B cell (primary cell): ENCODE results near the gene SNRPN. TPM values are rescaled to one million over a fixed set of nuclear protein-coding genes. Genes with fewer than 3 reads are reported as not detected.
A peak's percentile ranks its signal among the peaks of the same experiment; 100 is the strongest.

Experiments
- ATAC-seq: fragments of 200-7000 bp; cut with Tn5 transposase; one replicate; pipeline ENCODE4 v1.10.0; 2021; ENCODE audit warnings: low read depth, mild to moderate bottlenecking, moderate number of reproducible peaks, moderate library complexity
- CTCF ChIA-PET: fragments of 350-600 bp; sonication (Branson Sonifier 250); formaldehyde crosslinking; loops from one replicate; lab custom pipeline; 2021; ENCODE audit warnings: antibody characterized with exemption, inconsistent platforms; lab: Charles Lee
- POLR2A ChIA-PET: fragments of 350-600 bp; sonication (Branson Sonifier 250); formaldehyde crosslinking; loops from one replicate; lab custom pipeline; 2021; ENCODE audit warnings: antibody characterized with exemption; lab: Charles Lee
- DNase-seq: peaks from one replicate; pipeline ENCODE4 v3.0.0; 2013
- H2AFZ ChIP-seq: 2 replicates; pipeline ENCODE4 v1.6.1; 2012; ENCODE audit warnings: mild to moderate bottlenecking, low read depth, low read length; ENCODE audit not compliant: insufficient read depth, poor library complexity, severe bottlenecking
- H3K27ac ChIP-seq, 2 donors: 1 replicate in 1 of 2; 2 replicates in 1 of 2; pipeline ENCODE4 v1.5.1; 2012 to 2013; ENCODE audit warnings: low read length in 2 of 2, mild to moderate bottlenecking in 2 of 2, moderate library complexity in 1 of 2
- H3K27me3 ChIP-seq, 4 experiments: fragments of 200-600 bp in 1 of 4; sonication (generic) in 1 of 4; replicated peaks in 1 of 4; 1 replicate in 2 of 4; 2 replicates in 2 of 4; pipeline versions ENCODE4 v1.6.1 to v1.7.0; 2013 to 2016; ENCODE audit warnings: low read length in 3 of 4, mild to moderate bottlenecking in 2 of 4, mixed read lengths in 1 of 4, moderate library complexity in 1 of 4; ENCODE audit not compliant: insufficient read depth in 4 of 4, control insufficient read depth in 3 of 4; ENCODE audit errors: control extremely low read depth in 1 of 4
- H3K36me3 ChIP-seq, 2 experiments: replicated peaks in 1 of 2; 1 replicate in 1 of 2; 2 replicates in 1 of 2; pipeline versions ENCODE4 v1.6.1 to v1.7.1; 2013; ENCODE audit warnings: low read length in 1 of 2; ENCODE audit not compliant: insufficient read depth in 2 of 2, control insufficient read depth in 1 of 2; ENCODE audit errors: control extremely low read depth in 1 of 2, extremely low read depth in 1 of 2
- H3K4me1 ChIP-seq, 2 donors: fragments of 200-600 bp in 1 of 2; sonication (generic) in 1 of 2; 1 replicate in 1 of 2; 2 replicates in 1 of 2; pipeline versions ENCODE4 v1.5.1 to v1.6.1; 2013 to 2017; ENCODE audit warnings: low read length in 2 of 2; ENCODE audit not compliant: control insufficient read depth in 2 of 2, insufficient read depth in 2 of 2
- H3K4me2 ChIP-seq: replicated peaks from 2 replicates; pipeline ENCODE3; 2012; ENCODE audit warnings: mild to moderate bottlenecking, low read depth, low read length; ENCODE audit not compliant: poor library complexity, severe bottlenecking
- H3K4me3 ChIP-seq, 5 experiments: fragments of 200-600 bp in 1 of 5; sonication (generic) in 1 of 5; 1 replicate in 3 of 5; 2 replicates in 2 of 5; pipeline versions ENCODE4 v1.5.1 to v1.7.0; 2011 to 2016; ENCODE audit warnings: low read length in 4 of 5, mild to moderate bottlenecking in 4 of 5, low read depth in 2 of 5, control low read depth in 1 of 5, moderate library complexity in 1 of 5; ENCODE audit not compliant: insufficient read depth in 1 of 5; ENCODE audit errors: control extremely low read depth in 1 of 5, extremely low read depth in 1 of 5
- H3K79me2 ChIP-seq: fragments of 200-600 bp; sonication (generic); one replicate; pipeline ENCODE4 v1.6.0; 2016; ENCODE audit warnings: low read length; ENCODE audit not compliant: control insufficient read depth, insufficient read depth
- H3K9ac ChIP-seq: fragments of 200-600 bp; sonication (generic); 2 replicates; pipeline ENCODE4 v1.6.1; 2017; ENCODE audit warnings: mild to moderate bottlenecking, low read length, moderate library complexity
- H3K9me3 ChIP-seq, 3 donors: one replicate each; pipeline versions ENCODE4 v1.6.1 to v1.7.1; 2013; ENCODE audit warnings: low read length in 2 of 3; ENCODE audit not compliant: control insufficient read depth in 2 of 3, insufficient read depth in 1 of 3; ENCODE audit errors: control extremely low read depth in 1 of 3
- H4K20me1 ChIP-seq: 2 replicates; pipeline ENCODE4 v1.6.0; 2012; ENCODE audit warnings: mild to moderate bottlenecking, low read length; ENCODE audit not compliant: insufficient read depth, control insufficient read depth, poor library complexity, severe bottlenecking
- H3K27ac Mint-ChIP-seq: one replicate; pipeline ENCODE4 v1.8.0; 2021; ENCODE audit warnings: mixed read lengths
- H3K27me3 Mint-ChIP-seq: one replicate; pipeline ENCODE4 v1.8.0; 2021; ENCODE audit warnings: mixed read lengths
- H3K4me1 Mint-ChIP-seq: one replicate; pipeline ENCODE4 v1.8.0; 2021; ENCODE audit warnings: mixed read lengths
- H3K4me3 Mint-ChIP-seq: one replicate; pipeline ENCODE4 v1.8.0; 2021; ENCODE audit warnings: mixed read lengths
- H3K9me3 Mint-ChIP-seq: one replicate; pipeline ENCODE4 v1.8.0; 2022; ENCODE audit warnings: mixed read lengths; ENCODE audit not compliant: insufficient read depth
- CTCF ChIP-seq: fragments of 200-600 bp; IDR thresholded peaks from one replicate; pipeline ENCODE4 v1.8.0; 2022; ENCODE audit warnings: antibody characterized with exemption, mild to moderate bottlenecking
- EZH2 ChIP-seq: IDR thresholded peaks from 2 replicates; pipeline ENCODE4 v1.6.1; 2012; ENCODE audit warnings: borderline replicate concordance, low read depth, mild to moderate bottlenecking, moderate library complexity, low read length; ENCODE audit not compliant: insufficient read depth, poor library complexity, severe bottlenecking
- WGBS: methylation state at CpG from one replicate; pipeline ENCODE4 v1.1.5; 2013; ENCODE audit warnings: missing lambda C conversion rate; ENCODE audit not compliant: insufficient coverage; 5-methylcytosine and 5-hydroxymethylcytosine counted together
- intact Hi-C: fragments of 100-400 bp; cut with micrococcal nuclease; formaldehyde crosslinking; loops from one replicate; pipeline ENCODE4 v1.10.0; 2022
- polyA minus RNA-seq: library from RNA; depleted of rRNA, polyadenylated mRNA; stranded (reverse); fragments of >200 nt; gene quantifications from 2 replicates; pipeline ENCODE4 v1.2.3, GENCODE V29; 2012
- polyA plus RNA-seq: library from polyadenylated mRNA; depleted of rRNA; stranded (reverse); fragments of >200 nt; gene quantifications from 2 replicates; pipeline ENCODE4 v1.2.3, GENCODE V29; 2012
- total RNA-seq, 2 donors: library from RNA; stranded (reverse); fragments of 120-200 nt in 1 of 2; gene quantifications; 1 replicate in 1 of 2; 2 replicates in 1 of 2; pipeline versions ENCODE4 v1.2.3 to v1.2.4, GENCODE V29; 2013 to 2022

The SNRPN gene
- total RNA-seq (83.6 and 87.5 TPM in 2 replicates), polyA plus RNA-seq (118 and 119 TPM in 2 replicates), polyA minus RNA-seq (132 TPM in 2 replicates)
- total RNA-seq (2013) = 136 TPM

- WGBS = 36% methylated on average over 46 of the region's 47 CpGs
- peak; percentile 61 for DNase-seq
- peaks cover 0 to 2% of the 10 kb centered on the region in 2 experiments for H3K36me3 ChIP-seq
- peak within 1 kb of the TSS; percentile 80 for H2AFZ ChIP-seq
- peaks cover 49% of the 10 kb centered on the region for H3K79me2 ChIP-seq
- H3K27me3 Mint-ChIP-seq = no peaks in the 10 kb centered on the region
- H3K9me3 Mint-ChIP-seq = peaks cover 3% of the 10 kb centered on the region
- peaks cover 0 to 34% (median 1%) of the 10 kb centered on the region in 3 donors for H3K9me3 ChIP-seq
- H3K27ac Mint-ChIP-seq = peak within 1 kb of the TSS; percentile 95
- H3K4me1 ChIP-seq = peaks cover 6 to 14% of the 10 kb centered on the region in 2 donors
- H3K27me3 ChIP-seq = no peaks in the 10 kb centered on the region
- H3K4me3 ChIP-seq = peak within 1 kb of the TSS; percentile 78 to 93 (median 81)
- ChIA-PET POLR2A (no interaction called here), CTCF (no interaction called here)
- peak; percentile 45 for ATAC-seq
- H3K27ac ChIP-seq = peak within 1 kb of the TSS; percentile 74
- H4K20me1 ChIP-seq = no peaks in the 10 kb centered on the region
- H3K4me1 Mint-ChIP-seq = peaks cover 23% of the 10 kb centered on the region
- H3K9ac ChIP-seq = peak within 1 kb of the TSS; percentile 72
- intact Hi-C loops = loop anchor here (10.0 kb wide), 1 partner anchor 1130 kb away; no protein-coding TSS in a partner anchor
- H3K4me3 Mint-ChIP-seq = peak within 1 kb of the TSS; percentile 90
- TF ChIP-seq EZH2 (no peak), CTCF (no peak)
- peak within 1 kb of the TSS; percentile 59 for H3K4me2 ChIP-seq
Observed at GRCh38 chr15:24954783-24955530, at the start of gene SNRPN, which contains the start of gene SNURF. Gene SNRPN (plus strand): TSS chr15:24954987. CDS start chr15:24974454, 19,467 bp downstream. Gene SNURF (plus strand): TSS chr15:24954987. CDS start chr15:24955049, 62 bp downstream.
